Loucy (cell line): Measurements from ENCODE around the gene KIR3DL1.

Experiments
- CTCF ChIP-seq: fragments of 200-600 bp; sonication (generic); conservative IDR thresholded peaks from 2 replicates; pipeline ENCODE4 v1.5.1; 2014; ENCODE audit warnings: mild to moderate bottlenecking, antibody characterized with exemption, low read length
- EZH2phosphoT487 ChIP-seq: fragments of 200-600 bp; IDR thresholded peaks from 2 replicates; pipeline ENCODE4 v1.6.1; 2018; ENCODE audit warnings: antibody characterized with exemption, mild to moderate bottlenecking, moderate library complexity, borderline replicate concordance

DNA sequence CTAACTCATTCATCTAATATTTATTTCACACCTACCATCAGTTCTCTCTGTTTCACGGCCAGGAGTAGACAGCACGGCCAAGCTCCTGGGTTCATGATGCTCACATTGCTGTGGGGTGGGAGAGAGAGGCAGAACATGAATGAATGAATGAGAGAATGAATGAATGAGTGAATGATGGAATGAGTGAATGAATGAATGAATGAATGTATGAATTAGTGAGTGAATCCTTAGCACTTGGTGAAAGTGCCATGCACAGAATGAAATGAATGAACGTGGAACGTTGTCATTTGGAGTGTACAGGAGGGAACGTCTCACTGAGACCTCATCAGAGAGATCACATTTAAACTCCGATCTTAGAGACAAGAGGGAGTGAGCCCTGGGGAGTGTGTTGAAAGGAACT is 24.8 kb upstream of the KIR3DL1 start:
- TF ChIP-seq CTCF (no peak), EZH2phosphoT487 (no peak)
